ENCODE results near the gene RTP3.

The RTP3 gene

GRCh38 chr3:46495901-46496456 is 1.8 kb upstream of the RTP3 start:
- no peak for TF ChIP-seq CTCF (IDR thresholded peaks at IDR 0.05; ENCODE audit: control insufficient read depth, extremely low read depth, insufficient read depth)
- H3K4me3 ChIP-seq (ENCODE audit: low read depth, low read length), result no peak overlapping the region
- no peak for DNase-seq (ENCODE audit: low read depth)

GRCh38 chr3:46496746-46497555 is 825 bp upstream of the RTP3 start:
- H3K4me3 ChIP-seq (ENCODE audit: low read depth, low read length), result no peak overlapping the region
- peak; percentile 23 for TF ChIP-seq CTCF (IDR thresholded peaks at IDR 0.05; ENCODE audit: control insufficient read depth, extremely low read depth, insufficient read depth)
- DNase-seq (ENCODE audit: low read depth), result no peak

GRCh38 chr3:46498916-46499519 is 1.2 kb downstream of the RTP3 start:
- H3K4me3 ChIP-seq (ENCODE audit: low read depth, low read length), result no peak overlapping the region
- no peak for TF ChIP-seq CTCF (IDR thresholded peaks at IDR 0.05; ENCODE audit: control insufficient read depth, extremely low read depth, insufficient read depth)
- DNase-seq (ENCODE audit: low read depth), result no peak

GRCh38 chr3:46500656-46501635 is 3.2 kb downstream of the RTP3 start:
- DNase-seq (ENCODE audit: low read depth), result no peak
- TF ChIP-seq CTCF (IDR thresholded peaks at IDR 0.05; ENCODE audit: control insufficient read depth, extremely low read depth, insufficient read depth), result no peak
- H3K4me3 ChIP-seq (ENCODE audit: low read depth, low read length), result no peak overlapping the region

GRCh38 chr3:46501702-46502101 is 3.9 kb downstream of the RTP3 start:
- no peak for TF ChIP-seq CTCF (IDR thresholded peaks at IDR 0.05; ENCODE audit: control insufficient read depth, extremely low read depth, insufficient read depth)
- no peak for DNase-seq (ENCODE audit: low read depth)

GRCh38 chr3:46503200-46503874 is 5.6 kb downstream of the RTP3 start:
- no peak for TF ChIP-seq CTCF (IDR thresholded peaks at IDR 0.05; ENCODE audit: control insufficient read depth, extremely low read depth, insufficient read depth)
- DNase-seq (ENCODE audit: low read depth), result no peak

More at GRCh38 chr3:46501702-46502101, 3.9 kb downstream of the RTP3 start:
- no peak overlapping the region for H3K4me3 ChIP-seq (ENCODE audit: low read depth, low read length)

More at GRCh38 chr3:46503200-46503874, 5.6 kb downstream of the RTP3 start:
- H3K4me3 ChIP-seq (ENCODE audit: low read depth, low read length), result no peak overlapping the region
